ENCODE results near the gene NUTM1.
"Not testable (repeated sequence)": the region's sequence is repeated elsewhere in the genome, so short reads cannot be mapped to it uniquely, and the experiment has no call there.

The NUTM1 gene

DNA sequence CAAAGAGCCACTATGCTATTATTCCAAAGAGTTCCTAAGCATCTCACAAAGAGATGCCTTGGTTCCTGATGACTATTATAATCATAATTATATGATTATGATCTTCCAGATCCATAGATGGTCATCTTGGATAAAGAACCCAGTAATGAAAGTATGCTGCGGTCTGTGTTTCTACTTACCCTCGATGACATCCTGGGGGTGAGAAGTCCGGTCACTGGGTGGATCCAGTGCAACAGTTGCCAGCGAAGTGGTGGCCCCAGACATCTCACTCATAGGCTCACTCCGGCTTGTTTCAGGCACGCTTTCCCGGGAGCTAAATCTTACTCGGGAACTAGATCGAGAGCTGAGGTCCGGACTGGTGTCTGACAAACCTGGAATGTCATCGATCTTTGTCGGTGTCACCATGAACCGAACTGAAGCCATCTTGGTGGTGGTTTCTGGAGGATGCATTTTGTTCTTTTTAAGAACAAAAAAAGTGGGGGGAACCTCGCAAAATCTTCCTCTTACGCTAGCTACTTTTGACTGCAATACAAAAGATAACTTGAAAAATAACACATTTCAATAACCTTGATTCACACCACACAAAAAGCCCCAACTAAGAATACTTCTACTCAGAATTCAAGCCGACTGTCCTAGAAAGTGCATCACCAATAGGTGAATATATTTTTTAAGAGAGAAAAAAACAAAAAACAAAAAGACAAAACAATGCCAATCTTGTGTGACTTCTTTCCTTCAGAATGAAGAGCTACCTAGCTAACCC is 6.7 kb upstream of the NUTM1 start:
- no peak for DNase-seq (ENCODE audit: low read depth)

DNA sequence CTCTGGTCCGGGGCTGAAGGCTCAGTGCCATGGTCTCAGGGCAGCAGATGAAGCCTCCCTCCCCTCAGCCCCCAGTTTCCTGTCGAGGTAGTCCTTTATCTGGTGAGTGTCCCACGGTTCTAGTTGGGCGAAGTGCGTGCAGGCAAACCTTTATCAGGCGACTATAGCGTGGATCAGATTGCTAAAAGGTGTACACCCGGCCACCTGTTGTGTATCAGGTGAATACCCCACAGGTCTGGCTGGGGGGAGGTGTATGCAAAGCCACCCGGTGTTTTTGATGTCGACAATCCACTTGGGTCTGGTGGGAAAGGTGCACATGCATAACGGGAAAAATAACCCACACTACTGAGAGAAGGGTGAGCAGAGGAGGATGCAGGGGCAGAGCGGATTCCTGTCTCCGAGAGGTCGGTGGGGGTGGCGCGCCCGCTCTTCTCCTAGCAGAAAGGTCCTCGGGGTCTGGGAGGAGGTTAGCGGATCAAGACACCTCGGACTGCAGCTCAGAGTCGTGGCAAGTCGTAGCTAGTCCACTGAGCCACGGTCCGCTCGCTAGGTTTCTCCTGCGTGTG is 6.0 kb upstream of the NUTM1 start:
- no peak for DNase-seq (ENCODE audit: low read depth)

DNA sequence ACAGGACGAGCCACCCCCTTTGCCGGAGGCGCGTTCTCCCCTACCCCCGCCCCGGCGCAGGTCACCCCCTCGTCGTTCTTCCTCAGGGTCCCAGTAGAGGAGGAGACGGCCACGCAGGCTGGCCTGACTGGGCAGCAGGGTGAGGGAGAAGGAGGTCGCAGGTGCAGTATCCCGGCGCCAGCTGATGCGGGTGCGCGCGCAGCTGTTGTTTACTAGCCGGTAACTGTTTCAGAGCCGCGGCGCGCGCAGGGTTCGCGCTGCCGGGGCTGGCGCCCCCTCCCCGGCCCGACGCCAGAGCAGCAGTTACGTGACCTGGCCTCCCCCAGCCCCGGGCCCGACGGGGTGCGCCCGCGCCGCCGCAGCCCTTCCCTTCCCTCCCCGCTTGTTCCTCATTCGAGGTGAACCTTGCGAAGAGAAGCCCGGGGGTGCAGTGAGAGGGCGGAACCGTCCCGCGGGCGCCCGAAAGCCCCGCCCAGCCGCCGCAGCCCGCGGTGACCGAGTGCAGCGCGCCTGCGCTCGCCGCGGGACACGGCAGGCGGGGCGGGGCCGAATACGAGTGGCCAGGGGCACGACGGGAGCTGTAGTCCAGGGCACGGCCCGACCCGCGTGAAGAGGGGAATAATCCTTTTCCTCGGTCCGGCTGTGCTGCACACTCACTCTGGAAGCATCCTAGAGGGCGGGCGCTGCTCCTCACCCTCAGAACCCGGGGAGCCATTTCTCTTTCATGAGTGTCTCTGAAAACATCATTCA is 5.4 kb upstream of the NUTM1 start, which contains the start of gene SLC12A6:
Gene SLC12A6 (minus strand): TSS at position 225 of the 750 bp plus-strand sequence. CDS start 1,101 bp downstream, outside the sequence.
- DNase-seq (ENCODE audit: low read depth), result peak; percentile 82

DNA sequence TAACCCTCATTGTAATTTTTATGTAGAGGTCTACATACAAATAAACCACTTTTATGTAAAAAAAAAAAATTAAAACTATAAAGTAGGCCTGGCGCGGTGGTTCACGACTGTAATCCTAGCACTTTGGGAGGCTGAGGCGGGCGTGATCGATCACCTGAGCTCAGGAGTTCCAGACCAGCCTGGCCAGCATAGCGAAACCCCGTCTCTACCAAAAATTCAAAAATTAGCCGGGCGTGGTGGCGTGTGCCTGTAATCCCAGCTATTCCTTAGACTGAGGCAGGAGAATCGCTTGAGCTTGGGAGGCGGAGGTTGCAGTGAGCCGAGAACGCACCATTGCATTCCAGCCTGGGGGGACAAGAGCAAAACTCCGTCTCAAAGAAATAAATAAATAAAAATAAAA is 4.8 kb upstream of the NUTM1 start:
- DNase-seq (ENCODE audit: low read depth), result no peak

DNA sequence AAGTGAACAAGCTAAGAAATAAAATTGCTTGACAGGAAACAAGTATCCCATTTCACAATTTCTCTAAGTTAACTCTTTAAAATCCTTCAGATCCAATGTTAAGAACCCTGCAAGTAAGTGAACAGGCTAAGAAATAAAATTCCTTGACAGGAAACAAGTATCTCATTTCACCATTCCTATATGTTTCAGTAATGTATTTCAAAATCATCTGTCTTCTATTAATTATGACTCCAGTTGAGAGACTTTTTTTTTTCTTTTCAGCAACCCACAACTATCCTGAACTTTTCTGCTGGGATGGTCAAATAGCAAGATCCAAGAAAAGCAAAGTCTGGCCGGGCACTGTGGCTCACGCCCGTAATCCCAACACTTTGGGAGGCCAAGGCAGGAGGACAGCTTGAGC is 3.2 kb upstream of the NUTM1 start:
- no peak for DNase-seq (ENCODE audit: low read depth)

DNA sequence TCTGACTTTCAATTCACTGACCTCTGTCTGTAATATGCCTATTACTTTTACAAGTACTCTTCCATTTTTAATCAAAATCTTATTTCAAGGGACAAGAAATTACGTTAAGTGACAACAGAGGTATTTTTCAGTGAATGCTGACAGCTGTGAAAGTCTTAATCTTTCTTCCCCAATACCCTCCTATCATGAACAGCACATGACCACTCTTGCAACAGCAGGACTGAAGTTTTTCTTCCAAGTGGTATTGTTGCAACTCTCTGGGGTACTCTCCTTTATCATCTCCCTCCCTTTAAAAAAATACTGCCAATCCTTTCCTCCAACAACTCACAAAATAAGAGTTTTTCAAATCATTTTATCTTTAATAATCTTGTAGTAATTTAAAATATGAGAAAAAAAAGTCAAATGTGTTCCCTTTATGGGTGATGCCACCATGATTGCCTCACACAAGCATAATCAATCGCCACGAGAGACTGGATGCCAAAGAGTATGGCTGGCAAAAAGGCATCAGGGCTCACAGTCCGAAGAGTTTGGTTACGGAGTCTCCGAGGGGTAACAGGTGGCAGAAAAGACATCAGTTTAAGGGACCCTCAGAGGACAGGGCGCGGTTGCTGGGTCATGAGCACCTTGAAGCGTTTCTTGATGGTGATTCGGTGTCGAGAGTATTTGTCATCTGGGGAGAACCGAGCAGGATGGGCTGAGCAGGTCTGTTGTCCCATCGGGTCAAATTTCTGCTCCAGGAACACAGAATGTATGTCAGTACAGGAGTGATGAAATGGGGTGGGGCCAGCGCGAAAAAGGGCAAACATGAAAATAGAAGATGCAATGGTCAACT is 1.5 kb upstream of the NUTM1 start:
- no peak for DNase-seq (ENCODE audit: low read depth)

DNA sequence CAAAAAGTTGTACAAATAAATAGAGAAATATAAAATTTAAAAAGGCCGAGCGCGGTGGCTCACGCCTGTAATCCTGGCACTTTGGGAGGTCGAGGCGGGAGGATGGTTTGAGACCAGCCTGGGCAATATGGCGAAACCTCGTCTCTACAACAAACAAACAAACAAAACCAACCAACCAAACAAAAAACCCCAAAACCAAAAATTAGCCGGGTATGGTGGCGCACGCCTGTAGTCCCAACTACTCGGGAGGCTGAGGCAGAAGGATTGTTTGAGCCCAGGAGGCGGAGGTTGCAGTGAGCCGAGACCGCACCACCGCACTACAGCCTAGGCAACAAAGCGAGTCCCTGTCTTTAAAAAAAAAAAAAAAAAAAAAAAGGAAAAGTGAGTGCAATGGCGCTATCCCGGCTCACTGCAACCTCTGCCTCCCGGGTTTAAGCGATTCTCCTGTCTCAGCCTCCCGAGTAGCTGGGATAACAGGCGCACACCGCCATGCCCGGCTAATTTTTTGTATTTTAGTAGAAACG is 840 bp upstream of the NUTM1 start:
- DNase-seq (ENCODE audit: low read depth), result not testable (repeated sequence)

DNA sequence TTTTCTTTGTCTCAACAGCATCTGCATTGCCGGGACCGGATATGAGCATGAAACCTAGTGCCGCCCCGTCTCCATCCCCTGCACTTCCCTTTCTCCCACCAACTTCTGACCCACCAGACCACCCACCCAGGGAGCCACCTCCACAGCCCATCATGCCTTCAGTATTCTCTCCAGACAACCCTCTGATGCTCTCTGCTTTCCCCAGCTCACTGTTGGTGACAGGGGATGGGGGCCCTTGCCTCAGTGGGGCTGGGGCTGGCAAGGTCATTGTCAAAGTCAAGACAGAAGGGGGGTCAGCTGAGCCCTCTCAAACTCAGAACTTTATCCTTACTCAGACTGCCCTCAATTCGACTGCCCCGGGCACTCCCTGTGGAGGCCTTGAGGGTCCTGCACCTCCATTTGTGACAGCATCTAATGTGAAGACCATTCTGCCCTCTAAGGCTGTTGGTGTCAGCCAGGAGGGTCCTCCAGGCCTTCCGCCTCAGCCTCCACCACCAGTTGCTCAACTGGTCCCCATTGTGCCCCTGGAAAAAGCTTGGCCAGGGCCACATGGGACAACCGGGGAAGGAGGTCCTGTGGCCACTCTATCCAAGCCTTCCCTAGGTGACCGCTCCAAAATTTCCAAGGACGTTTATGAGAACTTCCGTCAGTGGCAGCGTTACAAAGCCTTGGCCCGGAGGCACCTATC is 5.0 kb downstream of the NUTM1 start:
- DNase-seq (ENCODE audit: low read depth), result no peak

DNA sequence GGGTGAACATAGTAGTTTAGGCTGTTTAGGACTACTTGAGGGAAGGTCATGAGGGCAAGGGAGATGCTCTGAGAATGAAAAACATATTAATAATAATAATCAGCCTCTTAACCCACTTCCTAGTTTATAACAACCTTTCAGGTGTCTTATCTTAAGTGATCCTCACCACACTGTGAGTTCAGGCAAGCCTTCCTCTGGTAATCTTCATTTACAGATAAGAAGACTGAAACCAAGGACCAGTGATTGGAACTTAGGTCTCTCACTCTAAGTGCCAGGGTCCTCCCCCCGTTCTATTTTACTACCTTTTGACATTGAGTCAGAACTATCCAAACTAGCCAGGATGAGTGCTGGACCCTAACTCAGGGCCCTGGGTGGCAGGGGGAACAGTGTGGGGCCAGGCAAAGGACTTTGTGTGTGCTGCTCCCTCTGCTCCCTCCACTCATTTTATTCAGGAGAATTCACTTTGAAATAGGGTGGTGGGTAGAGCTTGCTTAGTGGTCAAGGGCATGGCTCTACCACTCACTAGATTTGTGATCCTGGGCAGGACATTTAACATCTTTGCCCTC is 5.7 kb downstream of the NUTM1 start:
- DNase-seq (ENCODE audit: low read depth), result no peak

DNA sequence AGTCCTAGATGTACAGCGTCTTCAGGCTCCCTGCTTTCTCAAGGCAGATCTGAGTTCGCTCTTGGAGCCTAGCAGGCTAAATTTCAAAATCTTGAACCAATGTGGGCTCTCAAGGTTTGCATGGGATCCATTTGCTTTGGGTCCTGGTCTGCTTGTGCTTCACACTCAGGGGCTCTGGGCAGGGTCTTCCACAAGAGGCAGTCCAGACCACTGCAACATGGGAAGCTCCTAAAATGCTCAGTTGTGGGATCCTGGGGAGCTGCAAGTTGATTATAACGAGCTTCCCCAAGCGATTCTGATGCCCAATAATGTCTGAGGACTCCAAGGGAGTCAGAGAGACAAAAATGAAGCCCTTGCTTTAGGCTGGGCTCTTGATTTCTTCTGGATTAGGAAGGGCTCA is 6.7 kb downstream of the NUTM1 start:
- DNase-seq (ENCODE audit: low read depth), result no peak

DNA sequence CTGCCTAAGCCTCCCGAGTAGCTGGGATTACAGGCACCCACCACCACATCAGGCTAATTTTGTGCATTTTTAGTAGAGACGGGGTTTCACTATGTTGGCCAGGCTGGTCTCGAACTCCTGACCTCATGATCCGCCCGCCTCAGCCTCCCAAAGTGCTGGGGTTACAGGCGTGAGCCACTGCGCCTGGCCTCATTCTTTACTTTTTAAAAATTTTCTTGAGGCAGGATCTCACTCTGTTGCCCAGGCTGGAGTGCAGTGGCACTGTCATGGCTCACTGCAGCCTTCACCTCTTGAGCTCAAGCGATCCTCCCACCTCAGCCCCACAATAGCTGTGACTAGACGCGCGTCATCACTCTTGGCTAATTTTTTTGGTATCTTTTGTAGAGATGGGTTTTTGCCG is 9.9 kb downstream of the NUTM1 start:
- not testable (repeated sequence) for DNase-seq (ENCODE audit: low read depth)

DNA sequence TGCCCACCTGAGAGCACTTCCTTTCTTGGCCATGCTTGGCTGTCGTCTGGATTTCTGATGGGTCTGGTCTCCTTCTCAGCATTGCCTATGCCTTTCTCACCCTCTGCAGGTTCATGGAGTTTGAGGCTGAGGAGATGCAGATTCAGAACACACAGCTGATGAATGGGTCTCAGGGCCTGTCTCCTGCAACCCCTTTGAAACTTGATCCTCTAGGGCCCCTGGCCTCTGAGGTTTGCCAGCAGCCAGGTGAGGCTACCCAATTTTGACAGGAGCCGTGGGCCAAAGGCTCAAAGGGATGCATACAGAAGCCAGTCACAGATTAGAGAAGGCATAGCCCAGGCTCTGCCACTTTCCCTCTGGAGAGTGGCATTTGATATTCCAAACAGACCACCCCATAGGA is 10.5 kb downstream of the NUTM1 start:
- DNase-seq (ENCODE audit: low read depth), result no peak

DNA sequence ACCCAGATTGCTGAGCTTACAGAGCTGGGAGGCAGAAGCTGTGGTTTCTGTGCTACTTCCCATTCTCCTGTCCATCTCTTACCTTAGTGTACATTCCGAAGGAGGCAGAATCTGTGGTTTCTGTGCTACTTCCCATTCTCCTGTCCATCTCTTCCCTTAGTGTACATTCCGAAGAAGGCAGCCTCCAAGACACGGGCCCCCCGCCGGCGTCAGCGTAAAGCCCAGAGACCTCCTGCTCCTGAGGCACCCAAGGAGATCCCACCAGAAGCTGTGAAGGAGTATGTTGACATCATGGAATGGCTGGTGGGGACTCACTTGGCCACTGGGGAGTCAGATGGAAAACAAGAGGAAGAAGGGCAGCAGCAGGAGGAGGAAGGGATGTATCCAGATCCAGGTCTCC is 11.2 kb downstream of the NUTM1 start:
- no peak for DNase-seq (ENCODE audit: low read depth)

DNA sequence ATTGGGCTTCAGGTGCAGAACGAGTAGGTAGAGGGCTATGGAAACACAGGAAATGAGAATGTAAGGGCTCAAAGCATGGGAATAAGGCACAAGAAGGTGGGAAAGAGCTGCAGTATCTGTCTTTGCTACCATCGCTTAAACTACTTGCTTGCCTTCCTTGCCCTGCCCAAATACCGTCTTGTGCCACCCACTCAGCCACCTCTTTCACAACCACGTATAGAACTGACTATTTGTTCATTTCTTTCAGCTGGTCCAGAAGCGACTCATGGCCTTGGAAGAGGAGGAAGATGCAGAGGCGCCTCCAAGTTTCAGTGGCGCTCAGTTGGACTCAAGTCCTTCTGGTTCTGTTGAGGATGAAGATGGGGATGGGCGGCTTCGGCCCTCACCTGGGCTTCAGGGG is 12.1 kb downstream of the NUTM1 start:
- no peak for DNase-seq (ENCODE audit: low read depth)

DNA sequence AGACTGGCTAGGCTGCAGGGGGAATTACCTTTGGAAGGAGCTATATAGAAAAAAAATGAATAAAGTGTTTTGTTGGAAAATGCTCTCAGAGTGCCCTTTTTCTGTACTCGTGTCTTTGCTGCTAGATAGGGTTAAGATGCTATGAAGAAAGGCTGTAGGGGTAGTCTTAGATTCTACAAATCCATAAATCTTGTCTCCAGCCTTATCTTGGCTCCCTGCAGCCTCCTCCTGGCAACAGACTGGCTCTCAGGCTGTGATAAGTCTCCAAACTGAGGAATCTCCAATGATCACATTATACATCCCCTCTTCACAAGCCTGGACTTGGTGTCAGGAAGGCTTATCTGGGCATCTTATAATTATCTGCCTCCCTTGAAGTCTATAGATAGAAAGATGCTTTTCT is 14.5 kb downstream of the NUTM1 start:
- no peak for DNase-seq (ENCODE audit: low read depth)

DNA sequence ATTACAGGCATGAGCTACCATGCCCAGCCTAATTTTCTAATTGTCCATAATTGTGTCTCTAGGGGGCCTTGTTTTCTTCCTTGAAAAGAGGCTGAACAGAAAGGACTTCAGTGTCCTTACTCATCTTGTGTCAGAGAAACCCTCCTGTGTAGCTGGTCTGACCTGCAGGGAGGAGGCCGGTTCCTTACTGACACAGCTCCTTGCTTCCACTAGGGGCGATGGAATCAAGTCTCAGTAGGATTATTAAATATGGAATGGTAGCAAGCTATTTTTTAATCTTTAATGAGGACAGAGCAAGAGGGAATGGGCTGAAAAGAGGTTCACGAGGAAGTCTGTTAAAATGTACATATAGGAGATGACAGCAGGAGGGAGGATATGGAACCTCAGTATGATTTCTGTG is 15.3 kb downstream of the NUTM1 start:
- DNase-seq (ENCODE audit: low read depth), result no peak

DNA sequence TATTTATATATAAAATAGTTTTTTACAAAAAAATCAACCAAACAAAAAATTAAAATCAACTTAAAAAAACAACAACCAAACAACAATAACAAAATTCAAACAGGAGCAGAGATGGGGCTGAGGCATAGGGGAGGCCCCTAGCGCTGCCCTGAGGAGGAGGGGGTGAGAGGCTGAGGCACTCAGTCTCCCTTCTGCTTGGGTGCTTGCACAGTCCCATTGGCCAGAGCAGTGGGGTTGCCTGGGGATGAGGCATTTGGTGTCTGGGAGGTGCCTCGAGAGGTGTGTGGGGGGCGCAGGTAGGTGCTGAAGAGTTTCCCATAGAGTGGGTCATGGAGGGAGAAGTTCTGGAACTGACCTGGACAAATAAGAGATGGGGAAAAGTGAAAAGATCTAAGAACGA is 15.8 kb downstream of the NUTM1 start:
- no peak for DNase-seq (ENCODE audit: low read depth)

DNA sequence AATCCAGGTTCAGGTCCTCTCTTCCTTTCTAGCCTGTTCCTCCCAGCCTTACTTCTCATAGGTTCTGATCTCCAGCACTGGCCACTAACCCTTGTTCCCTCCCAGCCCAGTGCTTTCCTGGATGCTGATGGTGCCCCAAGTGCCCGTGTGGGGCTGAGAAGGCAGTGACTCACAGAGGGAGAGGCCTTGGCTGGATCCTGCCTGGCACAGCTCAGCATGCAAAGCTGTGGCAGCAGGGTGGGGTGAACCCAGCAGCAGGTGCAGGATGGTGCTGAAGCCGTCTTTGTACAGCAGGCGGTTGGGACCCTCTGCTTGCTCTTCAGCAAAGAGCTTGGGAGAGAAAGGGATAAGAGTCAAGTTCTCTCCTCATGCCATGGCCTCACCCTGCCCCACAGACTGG is 16.3 kb downstream of the NUTM1 start:
- DNase-seq (ENCODE audit: low read depth), result no peak

DNA sequence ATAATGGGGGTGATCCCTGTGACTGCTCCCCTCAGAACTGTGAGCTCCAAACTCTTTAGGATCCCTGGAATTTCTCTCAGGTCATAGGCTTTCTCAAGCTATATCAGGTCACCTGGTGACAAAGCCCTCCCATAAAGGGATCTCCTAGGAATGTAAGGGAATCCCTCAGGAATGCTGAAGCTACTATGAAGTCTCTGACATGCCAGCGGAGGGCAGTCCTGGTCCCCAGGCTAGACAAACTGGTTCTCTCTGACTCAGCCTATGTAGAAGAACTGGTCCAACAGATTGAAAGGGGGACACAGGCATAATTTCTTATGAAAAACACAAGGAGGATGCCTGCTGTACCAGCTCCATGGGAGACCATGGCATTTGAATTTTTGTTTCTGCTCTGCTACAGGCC is 17.2 kb downstream of the NUTM1 start:
- no peak for DNase-seq (ENCODE audit: low read depth)

DNA sequence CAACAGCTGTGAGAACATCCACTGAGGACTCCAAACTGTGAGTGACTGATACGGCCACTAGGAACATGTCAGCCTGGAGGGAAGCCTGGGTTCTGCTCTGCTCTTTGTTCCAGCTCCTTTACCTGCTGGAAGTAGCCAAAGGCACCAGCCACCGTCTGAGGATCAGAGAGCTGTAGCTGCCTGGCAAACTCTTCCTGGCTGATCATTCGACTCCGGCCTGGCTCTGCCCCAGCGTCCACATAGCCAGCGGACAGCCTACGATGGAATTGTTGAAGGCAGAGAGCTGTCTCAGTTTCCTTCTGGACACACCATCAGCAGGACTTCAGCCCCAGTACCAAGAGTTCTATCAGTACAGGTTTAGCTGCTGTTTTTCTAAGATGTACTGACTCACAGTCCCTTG is 18.2 kb downstream of the NUTM1 start:
- no peak for DNase-seq (ENCODE audit: low read depth)
